ENCODE results near the gene OR4A5.
"Not testable (repeated sequence)": the region's sequence is repeated elsewhere in the genome, so short reads cannot be mapped to it uniquely, and the experiment has no call there.

The OR4A5 gene

GRCh38 chr11:54706532-54706931, at the start of gene OR4A5:
OR4A5 (plus strand) TSS chr11:54706832; CDS start chr11:54706885, 53 bp downstream.
- not testable (repeated sequence) for DNase-seq (ENCODE audit: low read depth in 2 of 2)

GRCh38 chr11:54720094-54720493, 13.5 kb downstream of the OR4A5 start:
- not testable (repeated sequence) for DNase-seq (ENCODE audit: low read depth in 2 of 2)
